Naive thymus-derived CD8-positive, alpha-beta T cell (primary cell): ENCODE measurements around the gene ATXN2. TPM values are rescaled to one million over a fixed set of nuclear protein-coding genes. Genes with fewer than 3 reads are reported as not detected.
"Not testable (repeated sequence)": the region's sequence is repeated elsewhere in the genome, so short reads cannot be mapped to it uniquely, and the experiment has no call there.

Experiments
- ATAC-seq, 2 donors: fragments of 150-1000 bp; cut with Tn5 transposase in 1 of 2; sonication (Bioruptor Pico), chemical (Tn5 transposase) in 1 of 2; 1 replicate in 1 of 2; 2 replicates in 1 of 2; pipeline ENCODE4 v1.10.0; 2021; ENCODE audit warnings: mild to moderate bottlenecking in 2 of 2, moderate library complexity in 2 of 2
- POLR2A ChIA-PET: fragments of 350-600 bp; sonication (Branson Sonifier 250); formaldehyde crosslinking; loops from one replicate; lab custom pipeline; 2021; ENCODE audit warnings: antibody characterized with exemption; lab: Charles Lee
- DNase-seq, 10 donors: peaks; one replicate each; pipeline versions ENCODE4 v3.0.0 to v3.0.0-alpha.2; 2020 to 2022
- H3K27ac Mint-ChIP-seq, 10 donors: one replicate each; pipeline ENCODE4 v1.8.0; 2020 to 2022; ENCODE audit warnings: mild to moderate bottlenecking in 10 of 10, mixed read lengths in 10 of 10, moderate library complexity in 4 of 10, inconsistent platforms in 1 of 10
- H3K27me3 Mint-ChIP-seq, 5 donors: one replicate each; pipeline ENCODE4 v1.8.0; 2021 to 2022; ENCODE audit warnings: mixed read lengths in 5 of 5
- H3K36me3 Mint-ChIP-seq, 3 donors: one replicate each; pipeline ENCODE4 v1.8.0; 2020 to 2022; ENCODE audit warnings: mixed read lengths in 3 of 3, mild to moderate bottlenecking in 2 of 3, inconsistent platforms in 1 of 3
- H3K4me1 Mint-ChIP-seq, 4 donors: one replicate each; pipeline ENCODE4 v1.8.0; 2021 to 2022; ENCODE audit warnings: mixed read lengths in 4 of 4
- H3K4me3 Mint-ChIP-seq, 10 donors: one replicate each; pipeline ENCODE4 v1.8.0; 2020 to 2022; ENCODE audit warnings: mild to moderate bottlenecking in 10 of 10, mixed read lengths in 10 of 10, moderate library complexity in 6 of 10, inconsistent platforms in 1 of 10
- H3K9me3 Mint-ChIP-seq, 9 donors: one replicate each; pipeline ENCODE4 v1.8.0; 2020 to 2022; ENCODE audit warnings: mixed read lengths in 9 of 9, mild to moderate bottlenecking in 3 of 9, inconsistent platforms in 1 of 9, moderate library complexity in 1 of 9
- polyA plus RNA-seq, 3 donors: library from polyadenylated mRNA; unstranded; fragments of 300-500 nt; fragmentation: Illumina TruSeq; gene quantifications; one replicate each; pipeline ENCODE4 v1.2.3, GENCODE V29; 2021
- total RNA-seq, 8 experiments: library from RNA in 2 of 8; stranded (reverse) in 2 of 8; gene quantifications; one replicate each; pipeline ENCODE4 v1.2.3 and lab custom pipeline; 2021 to 2026

The ATXN2 gene
- total and polyA plus RNA-seq, 5 experiments from 2014 or later, result 14.5 to 63.0 (median 27.4) TPM

DNA sequence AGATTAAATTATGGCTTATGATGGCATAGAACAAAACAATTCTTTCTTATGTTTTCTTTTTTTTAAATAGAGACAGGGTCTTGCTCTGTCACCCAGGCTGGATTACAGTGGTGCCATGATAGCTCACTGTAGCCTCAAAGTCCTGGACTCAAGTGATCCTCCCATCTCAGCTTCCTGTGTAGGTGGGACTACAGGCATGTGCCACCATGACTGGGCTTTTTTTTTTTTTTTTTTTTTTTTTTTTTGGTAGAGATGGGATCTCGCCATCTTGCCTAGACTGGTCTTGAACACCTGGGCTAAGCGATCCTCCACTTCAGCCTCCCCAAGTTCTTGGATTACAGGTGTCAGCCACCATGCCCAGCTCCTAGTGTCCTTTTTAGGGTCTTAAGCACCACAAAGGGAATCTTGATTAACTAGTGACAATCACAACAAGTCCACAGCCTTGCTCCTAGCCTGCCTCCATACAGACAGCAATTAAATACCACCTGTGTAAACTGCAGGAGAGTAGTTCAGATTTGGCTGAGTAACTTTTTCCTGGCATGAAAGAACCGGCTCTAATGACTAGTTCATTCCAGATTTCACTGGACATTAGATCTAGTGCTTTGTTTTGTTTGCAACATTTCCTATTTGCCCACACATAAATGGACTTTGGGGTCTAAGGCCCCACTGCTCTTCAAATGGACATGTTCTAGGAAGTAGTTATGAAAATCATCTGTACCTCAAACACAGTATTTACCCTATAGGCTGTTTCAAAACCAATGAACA lies 131.8 kb downstream of the ATXN2 start:
- Mint-ChIP-seq H3K9me3 (no peaks in the 10 kb centered on the region), H3K4me3 (no peak overlapping the region), H3K27me3 (no peaks in the 10 kb centered on the region), H3K27ac (peak overlapping the region in 1 of 10 donors; percentile 3), H3K36me3 (peaks cover 6 to 69% (median 12%) of the 10 kb centered on the region in 3 donors), H3K4me1 (peaks cover 0 to 7% (median 2%) of the 10 kb centered on the region in 4 donors)
- ATAC-seq (no peak), DNase-seq (no peak)
- POLR2A ChIA-PET, result interaction anchor here (0.6 kb wide), 2 partner anchors 90 to 1136 kb away, joined by 3 to 4 read pairs; no protein-coding TSS in a partner anchor

DNA sequence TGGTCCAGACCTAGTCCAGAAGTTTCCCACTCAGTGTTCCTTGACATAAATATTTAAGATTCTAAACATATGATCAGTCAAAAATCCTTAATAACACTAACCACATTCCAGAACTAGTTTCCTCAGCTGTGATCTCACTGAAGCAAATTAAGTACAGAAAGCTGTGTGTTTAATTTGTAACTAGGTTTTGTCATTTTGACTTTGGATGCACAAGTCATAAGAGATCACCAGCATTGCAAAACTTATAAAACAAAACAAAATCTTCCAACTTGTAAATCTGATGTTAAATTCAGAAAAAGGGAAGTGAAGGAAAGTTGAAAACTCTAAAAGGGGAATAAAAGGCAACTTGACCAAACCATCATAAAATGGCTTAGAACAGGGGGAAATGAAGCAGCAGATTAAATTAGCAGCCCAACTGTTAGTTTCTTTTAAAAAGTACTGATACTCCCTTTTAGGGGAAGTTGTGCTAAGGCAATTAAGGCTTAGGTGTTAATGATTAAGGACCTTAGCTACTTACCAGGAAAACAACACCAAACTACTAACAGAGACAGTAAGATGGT lies 136.8 kb downstream of the ATXN2 start:
- DNase-seq, result no peak
- POLR2A ChIA-PET, result no interaction called here
- H3K27me3 Mint-ChIP-seq, result no peaks in the 10 kb centered on the region
- no peaks in the 10 kb centered on the region for H3K9me3 Mint-ChIP-seq
- H3K36me3 Mint-ChIP-seq, result peaks cover 0 to 48% (median 0%) of the 10 kb centered on the region in 3 donors
- no peak overlapping the region for H3K4me3 Mint-ChIP-seq
- ATAC-seq, result no peak
- H3K4me1 Mint-ChIP-seq, result peaks cover 0 to 6% (median under 1%) of the 10 kb centered on the region in 4 donors
- peak overlapping the region in 4 of 10 donors; percentile 14 to 68 (median 59) for H3K27ac Mint-ChIP-seq

GRCh38 chr12:111460111-111460510 lies 139.0 kb downstream of the ATXN2 start:
- H3K4me3 Mint-ChIP-seq, H3K27ac Mint-ChIP-seq, POLR2A ChIA-PET, H3K9me3 Mint-ChIP-seq, H3K27me3 Mint-ChIP-seq, DNase-seq, ATAC-seq: not testable (repeated sequence)
- peaks cover 0 to 14% (median under 1%) of the 10 kb centered on the region in 4 donors for H3K4me1 Mint-ChIP-seq
- H3K36me3 Mint-ChIP-seq, result peaks cover 0 to 55% (median 6%) of the 10 kb centered on the region in 3 donors

DNA sequence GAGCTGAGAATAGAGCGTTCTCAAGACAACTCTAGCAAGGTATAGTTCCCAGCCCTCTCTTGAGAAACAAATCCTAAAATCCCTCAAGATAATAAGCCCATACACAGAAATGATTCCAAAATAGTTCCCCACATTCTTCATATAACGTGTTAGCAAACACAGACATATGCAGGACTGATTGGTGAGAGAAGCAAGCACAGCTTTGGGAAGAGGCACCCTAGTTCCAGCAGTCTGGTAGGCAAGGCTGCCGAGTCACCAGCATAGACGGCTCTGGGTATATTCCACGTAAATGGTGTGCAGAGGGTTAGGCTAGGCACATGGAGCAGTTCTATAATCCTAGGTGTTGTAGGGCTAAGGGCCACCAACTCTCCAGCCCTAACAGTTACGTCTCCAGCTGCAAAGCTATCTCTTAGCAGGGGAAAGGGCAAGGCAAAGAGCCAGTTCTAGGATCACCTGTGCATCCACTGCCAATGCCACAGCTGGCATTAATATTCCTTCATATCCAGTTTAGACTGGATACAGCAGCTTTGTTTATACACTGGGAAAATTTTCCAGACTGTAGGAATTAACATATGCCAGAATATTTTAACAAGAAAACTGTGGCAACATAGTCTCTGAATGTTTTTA lies 140.5 kb downstream of the ATXN2 start:
- Mint-ChIP-seq H3K36me3 (peaks cover 0 to 62% (median 6%) of the 10 kb centered on the region in 3 donors), H3K9me3 (no peaks in the 10 kb centered on the region), H3K27me3 (no peaks in the 10 kb centered on the region), H3K27ac (peak overlapping the region in 3 of 10 donors; percentile 7 to 74 (median 27)), H3K4me3 (no peak overlapping the region), H3K4me1 (peaks cover 0 to 20% (median under 1%) of the 10 kb centered on the region in 4 donors)
- no peak for ATAC-seq
- DNase-seq, result no peak
- POLR2A ChIA-PET, result interaction anchor here (1.5 kb wide), 1 partner anchor 23 kb away, joined by 3 read pairs; no protein-coding TSS in a partner anchor

GRCh38 chr12:111457577-111457976 lies 141.5 kb downstream of the ATXN2 start:
- Mint-ChIP-seq H3K4me3 (no peak overlapping the region), H3K27me3 (no peaks in the 10 kb centered on the region), H3K27ac (peak overlapping the region in 4 of 10 donors; percentile 37 to 74 (median 42)), H3K36me3 (peaks cover 0 to 57% (median 6%) of the 10 kb centered on the region in 3 donors), H3K9me3 (no peaks in the 10 kb centered on the region), H3K4me1 (peaks cover 0 to 18% (median under 1%) of the 10 kb centered on the region in 4 donors)
- DNase-seq, result no peak
- ATAC-seq, result no peak
- POLR2A ChIA-PET, result no interaction called here

DNA sequence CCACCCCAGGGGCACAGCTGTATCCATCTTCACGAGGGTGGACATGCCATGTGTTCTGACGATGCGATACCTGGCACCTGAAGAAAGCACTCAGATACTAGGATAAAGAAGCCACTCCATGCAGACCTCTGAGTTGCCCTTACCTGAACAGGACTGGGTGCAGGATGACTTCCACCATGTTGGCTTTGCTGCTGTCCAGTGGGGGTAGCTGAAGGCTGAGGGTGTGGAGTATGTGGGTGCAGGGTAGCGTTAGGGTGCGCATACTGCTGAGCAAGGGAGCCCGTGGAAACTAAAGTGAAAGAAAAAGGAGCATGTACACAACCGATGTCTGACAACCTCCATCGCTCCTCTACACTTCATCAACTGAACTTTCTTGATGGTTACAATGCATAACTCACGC lies 142.0 kb downstream of the ATXN2 start:
- POLR2A ChIA-PET, result no interaction called here
- Mint-ChIP-seq H3K4me1 (peaks cover 0 to 14% (median under 1%) of the 10 kb centered on the region in 4 donors), H3K27me3 (no peaks in the 10 kb centered on the region), H3K4me3 (no peak overlapping the region), H3K9me3 (no peaks in the 10 kb centered on the region), H3K27ac (peak overlapping the region in 2 of 10 donors; percentile 37 to 74), H3K36me3 (peaks cover 0 to 55% (median 6%) of the 10 kb centered on the region in 3 donors)
- no peak for ATAC-seq
- no peak for DNase-seq

- Mint-ChIP-seq H3K36me3 (peaks cover 0 to 57% (median 6%) of the 10 kb centered on the region in 3 donors), H3K4me3 (no peak overlapping the region), H3K4me1 (peaks cover 2 to 26% (median 11%) of the 10 kb centered on the region in 4 donors), H3K27ac (peak overlapping the region in 7 of 10 donors; percentile 11 to 78 (median 56)), H3K27me3 (no peaks in the 10 kb centered on the region), H3K9me3 (no peaks in the 10 kb centered on the region)
- DNase-seq, result no peak
- POLR2A ChIA-PET, result no interaction called here
- ATAC-seq, result no peak
Observed at GRCh38 chr12:111455448-111456320, 143.4 kb downstream of the ATXN2 start.

GRCh38 chr12:111454716-111455447 lies 144.2 kb downstream of the ATXN2 start:
- Mint-ChIP-seq H3K27ac (peak overlapping the region in 9 of 10 donors; percentile 7 to 75 (median 24)), H3K4me3 (no peak overlapping the region), H3K27me3 (no peaks in the 10 kb centered on the region), H3K36me3 (peaks cover 0 to 61% (median 6%) of the 10 kb centered on the region in 3 donors), H3K4me1 (peaks cover 2 to 29% (median 13%) of the 10 kb centered on the region in 4 donors), H3K9me3 (no peaks in the 10 kb centered on the region)
- ATAC-seq, result no peak
- POLR2A ChIA-PET, result no interaction called here
- DNase-seq, result no peak

DNA sequence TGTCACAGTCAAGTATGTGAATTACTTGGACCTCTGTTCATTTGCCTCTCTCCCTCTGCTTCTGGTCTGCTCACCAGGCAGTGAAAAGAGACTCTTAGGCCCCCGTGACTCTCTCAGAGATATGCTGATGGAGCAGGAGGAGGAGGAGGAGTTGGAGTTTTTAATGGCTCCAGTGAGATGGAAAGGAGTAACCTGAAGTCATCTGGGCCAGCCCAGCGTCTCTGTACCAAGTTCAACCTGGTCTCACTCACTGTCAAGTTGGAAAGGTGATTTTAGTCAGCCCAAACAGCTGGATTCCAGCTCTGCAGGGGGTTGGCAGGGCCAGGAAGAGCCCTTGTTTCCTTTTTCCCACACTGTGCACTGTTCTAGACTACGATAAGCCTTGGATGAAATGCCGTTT lies 144.8 kb downstream of the ATXN2 start:
- POLR2A ChIA-PET, result no interaction called here
- ATAC-seq (no peak), DNase-seq (no peak)
- Mint-ChIP-seq H3K27me3 (no peaks in the 10 kb centered on the region), H3K36me3 (peaks cover 0 to 66% (median 6%) of the 10 kb centered on the region in 3 donors), H3K4me1 (peaks cover 2 to 32% (median 14%) of the 10 kb centered on the region in 4 donors), H3K9me3 (no peaks in the 10 kb centered on the region), H3K4me3 (no peak overlapping the region), H3K27ac (peak overlapping the region in 4 of 10 donors; percentile 20 to 56 (median 47))

DNA sequence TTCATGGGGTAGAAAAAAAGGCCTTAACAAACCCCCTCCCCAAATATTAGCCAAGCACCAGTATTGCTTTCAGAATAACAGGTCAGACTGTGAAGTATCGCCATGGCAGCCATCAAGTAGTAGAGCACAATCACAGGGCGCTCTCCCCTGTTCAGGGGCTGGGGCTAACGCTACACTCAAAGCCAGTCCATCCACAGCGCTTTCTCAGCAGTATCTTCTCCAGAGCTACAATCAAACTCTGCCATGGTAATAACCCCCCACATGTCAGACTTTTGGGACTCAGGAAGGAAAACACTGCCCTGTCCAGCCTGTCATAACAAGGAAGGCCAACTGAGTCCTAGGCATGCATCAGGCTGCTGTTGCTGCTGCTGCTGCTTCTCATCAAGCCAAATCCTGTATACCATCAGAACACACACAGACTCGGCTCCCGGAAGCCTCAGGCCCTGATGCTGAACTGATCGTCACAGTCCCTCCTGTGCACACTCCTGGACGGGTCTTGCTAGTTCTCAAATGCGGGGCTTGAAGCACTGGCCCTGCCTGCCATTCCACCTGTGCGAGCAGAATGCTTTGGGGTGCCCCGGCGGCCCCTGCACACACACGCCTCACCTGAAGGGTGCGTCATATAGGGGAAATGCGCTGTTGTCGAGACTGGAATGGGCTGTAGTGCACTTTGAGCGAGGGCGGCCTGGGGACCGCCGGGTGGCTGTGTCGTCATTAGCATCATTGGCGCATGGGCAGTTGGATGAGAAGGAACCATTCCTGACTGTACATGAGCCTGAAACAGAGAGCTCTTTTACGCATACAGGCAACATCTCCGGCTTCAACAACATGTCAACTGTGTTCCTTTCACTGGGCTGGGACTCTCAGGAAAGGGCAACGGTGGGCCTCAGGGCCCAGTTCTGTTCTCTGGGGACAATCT lies 145.8 kb downstream of the ATXN2 start:
- no peak overlapping the region for H3K4me3 Mint-ChIP-seq
- no peaks in the 10 kb centered on the region for H3K9me3 Mint-ChIP-seq
- peaks cover 6 to 42% (median 16%) of the 10 kb centered on the region in 4 donors for H3K4me1 Mint-ChIP-seq
- peak overlapping the region in 6 of 10 donors; percentile 1 to 70 (median 36) for H3K27ac Mint-ChIP-seq
- no peak for ATAC-seq
- DNase-seq, result no peak
- POLR2A ChIA-PET, result no interaction called here
- H3K27me3 Mint-ChIP-seq, result no peaks in the 10 kb centered on the region
- peaks cover 0 to 72% (median 6%) of the 10 kb centered on the region in 3 donors for H3K36me3 Mint-ChIP-seq
